ENCODE data around the gene S1PR3. TPM values are rescaled to one million over a fixed set of nuclear protein-coding genes. Genes with fewer than 3 reads are reported as not detected.

The S1PR3 gene
- total and polyA plus RNA-seq, 12 donors = 3.6 to 61.6 (median 13.3) TPM

DNA sequence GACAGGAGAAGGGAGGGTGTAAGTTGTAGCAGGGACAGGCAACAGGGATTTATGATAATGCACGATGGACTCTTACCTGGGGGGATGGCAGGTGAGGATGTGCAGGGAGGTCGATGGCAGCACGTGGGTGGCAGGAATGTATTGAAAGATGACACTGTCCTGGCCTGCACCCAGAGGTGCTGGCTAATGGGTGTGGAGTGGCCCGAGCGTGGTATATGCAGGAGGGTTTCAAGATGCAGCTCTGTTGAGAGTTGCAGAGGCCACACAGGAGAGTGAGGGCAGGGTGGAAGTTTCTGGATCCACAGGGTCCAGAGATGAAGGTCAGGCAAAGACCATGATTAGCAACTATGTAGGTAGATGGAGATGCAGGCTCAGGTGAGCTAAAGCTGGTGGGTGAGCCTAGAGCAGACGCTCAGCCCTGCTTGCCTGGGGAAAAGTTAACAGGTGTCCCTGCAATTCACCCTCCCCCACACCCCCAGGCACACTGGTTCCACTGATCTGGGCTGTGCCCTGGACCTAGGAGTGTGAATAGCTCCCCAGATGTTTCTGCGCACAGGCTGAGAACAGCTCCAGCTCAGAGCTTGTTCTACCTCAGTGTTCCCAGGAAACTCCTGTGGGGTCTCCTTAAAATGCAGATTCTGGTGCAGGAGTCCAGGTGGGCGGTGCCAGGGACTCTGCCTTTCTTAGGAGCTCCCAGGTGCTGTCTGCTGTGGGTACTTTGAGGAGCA is 21.5 kb upstream of the S1PR3 start:
- WGBS, 2 donors = 73 to 76% methylated on average over 8 of the region's 8 CpGs

DNA sequence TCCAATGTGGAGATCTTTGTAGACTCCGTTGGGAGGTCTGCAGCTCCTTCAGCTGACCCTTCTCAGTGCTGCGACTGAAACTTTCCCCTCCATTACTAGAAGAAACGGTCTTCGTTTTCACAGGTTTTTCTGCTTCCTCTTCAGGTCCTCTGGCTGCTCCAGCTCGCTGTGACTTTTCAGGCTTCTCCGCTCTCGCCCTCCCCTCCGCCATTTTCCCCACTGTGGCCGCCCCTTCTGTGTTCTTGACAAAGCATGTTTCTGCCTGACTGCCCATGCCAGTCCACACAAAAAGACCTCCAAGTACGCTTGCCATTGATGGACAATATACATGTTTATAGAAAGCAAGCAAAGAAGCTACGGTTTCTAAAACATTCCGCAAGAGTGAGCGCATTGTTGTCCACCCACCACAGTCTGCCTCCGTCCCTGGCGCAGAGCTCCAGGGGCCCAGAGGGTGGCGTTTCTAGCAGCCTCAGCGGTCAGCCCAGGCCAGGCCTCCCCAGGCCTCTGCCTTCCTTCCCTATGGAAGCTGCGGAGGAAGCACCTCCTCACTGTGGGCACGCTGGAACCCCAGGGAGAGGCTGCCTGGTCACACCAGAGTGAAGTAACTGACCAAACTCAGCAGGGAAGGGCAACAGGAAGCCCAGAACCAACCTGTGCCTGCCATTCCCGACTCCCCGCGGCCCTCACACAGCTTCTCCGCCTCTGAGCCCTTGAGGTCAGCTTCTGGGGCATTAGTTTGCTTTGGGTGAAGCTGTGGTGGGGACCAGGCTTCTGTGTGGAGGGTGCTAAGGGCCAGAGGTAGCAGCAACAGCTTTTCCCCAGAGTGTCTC is 19.9 kb upstream of the S1PR3 start:
- 90 to 92% methylated on average over 23 of the region's 23 CpGs for WGBS, 2 donors
- H3K36me3 ChIP-seq = no peaks in the 10 kb centered on the region

More for the DNA sequence above, 21.5 kb upstream of the S1PR3 start:
- DNase-seq (no peak), ATAC-seq (no peak)
- Histone ChIP-seq H3K4me3 (no peak overlapping the region), H3K27me3 (peaks cover 0 to 6% (median 0%) of the 10 kb centered on the region in 7 donors), H3K4me1 (peaks cover 0 to 3% (median 0%) of the 10 kb centered on the region in 9 donors), H3K36me3 (no peaks in the 10 kb centered on the region), H3K9me3 (peaks cover 0 to 12% (median 0%) of the 10 kb centered on the region in 11 donors), H3K27ac (no peak overlapping the region)
- intact Hi-C loops (cut with DNase I) = loop anchor here in 1 of 10 donors (10.0 kb wide), 1 partner anchor 185 kb away; no protein-coding TSS in a partner anchor
- TF ChIP-seq, protein P1, sequence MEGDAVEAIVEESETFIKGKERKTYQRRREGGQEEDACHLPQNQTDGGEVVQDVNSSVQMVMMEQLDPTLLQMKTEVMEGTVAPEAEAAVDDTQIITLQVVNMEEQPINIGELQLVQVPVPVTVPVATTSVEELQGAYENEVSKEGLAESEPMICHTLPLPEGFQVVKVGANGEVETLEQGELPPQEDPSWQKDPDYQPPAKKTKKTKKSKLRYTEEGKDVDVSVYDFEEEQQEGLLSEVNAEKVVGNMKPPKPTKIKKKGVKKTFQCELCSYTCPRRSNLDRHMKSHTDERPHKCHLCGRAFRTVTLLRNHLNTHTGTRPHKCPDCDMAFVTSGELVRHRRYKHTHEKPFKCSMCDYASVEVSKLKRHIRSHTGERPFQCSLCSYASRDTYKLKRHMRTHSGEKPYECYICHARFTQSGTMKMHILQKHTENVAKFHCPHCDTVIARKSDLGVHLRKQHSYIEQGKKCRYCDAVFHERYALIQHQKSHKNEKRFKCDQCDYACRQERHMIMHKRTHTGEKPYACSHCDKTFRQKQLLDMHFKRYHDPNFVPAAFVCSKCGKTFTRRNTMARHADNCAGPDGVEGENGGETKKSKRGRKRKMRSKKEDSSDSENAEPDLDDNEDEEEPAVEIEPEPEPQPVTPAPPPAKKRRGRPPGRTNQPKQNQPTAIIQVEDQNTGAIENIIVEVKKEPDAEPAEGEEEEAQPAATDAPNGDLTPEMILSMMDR (IDR thresholded peaks at IDR 0.05) = no peak

DNA sequence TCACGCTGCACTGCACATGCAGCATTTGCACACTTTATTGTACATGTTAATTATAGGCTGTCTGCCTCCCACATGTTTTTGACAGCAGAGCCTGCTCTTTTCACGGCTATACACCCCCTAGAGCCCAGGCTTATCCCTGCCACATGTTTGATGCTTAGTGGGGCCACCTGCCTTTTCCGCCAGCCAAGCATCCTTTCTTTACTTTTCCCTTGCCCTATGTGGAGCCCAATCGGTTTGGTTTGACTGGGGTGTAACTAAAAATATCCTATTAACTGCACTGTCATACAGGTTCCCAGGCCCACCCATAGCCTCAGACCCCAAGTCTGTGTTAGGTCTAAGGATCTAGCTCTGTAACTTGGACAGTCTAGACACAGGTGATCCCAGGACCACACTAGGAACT is 18.9 kb upstream of the S1PR3 start:
- TF ChIP-seq, protein P1 (IDR thresholded peaks at IDR 0.05) = no peak
- Histone ChIP-seq H3K27me3 (peaks cover 0 to 6% (median 0%) of the 10 kb centered on the region in 7 donors), H3K27ac (no peak overlapping the region), H3K9me3 (peaks cover 0 to 12% (median 0%) of the 10 kb centered on the region in 11 donors), H3K4me3 (no peak overlapping the region), H3K4me1 (peaks cover 0 to under 1% (median 0%) of the 10 kb centered on the region in 9 donors), H3K36me3 (no peaks in the 10 kb centered on the region)
- DNase-seq = no peak
- ATAC-seq = no peak
- WGBS, 2 donors = 85 to 89% methylated on average over 4 of the region's 4 CpGs
- intact Hi-C loops (cut with DNase I) = loop anchor here in 1 of 10 donors (10.0 kb wide), 1 partner anchor 188 kb away; no protein-coding TSS in a partner anchor

More for the DNA sequence above, 19.9 kb upstream of the S1PR3 start:
- TF ChIP-seq, protein P1 (IDR thresholded peaks at IDR 0.05) = no peak
- no peaks in the 10 kb centered on the region for H3K4me1 ChIP-seq
- no peak for ATAC-seq
- no peak overlapping the region for H3K27ac ChIP-seq
- intact Hi-C loops (cut with DNase I) = loop anchor here in 1 of 10 donors (10.0 kb wide), 1 partner anchor 187 kb away; no protein-coding TSS in a partner anchor
- no peak for DNase-seq
- peaks cover 0 to 12% (median 0%) of the 10 kb centered on the region in 11 donors for H3K9me3 ChIP-seq
- peaks cover 0 to 6% (median 0%) of the 10 kb centered on the region in 7 donors for H3K27me3 ChIP-seq
- H3K4me3 ChIP-seq = no peak overlapping the region
